GM19023 (cell line): ENCODE results near the gene NRXN2.

Source experiments
- ATAC-seq: cut with Tn5 transposase; IDR thresholded peaks from one replicate; pipeline ENCODE4 v1.9.1; 2021; ENCODE audit warnings: mild to moderate bottlenecking, moderate library complexity; ENCODE audit not compliant: unreplicated experiment

NRXN2 gene

DNA sequence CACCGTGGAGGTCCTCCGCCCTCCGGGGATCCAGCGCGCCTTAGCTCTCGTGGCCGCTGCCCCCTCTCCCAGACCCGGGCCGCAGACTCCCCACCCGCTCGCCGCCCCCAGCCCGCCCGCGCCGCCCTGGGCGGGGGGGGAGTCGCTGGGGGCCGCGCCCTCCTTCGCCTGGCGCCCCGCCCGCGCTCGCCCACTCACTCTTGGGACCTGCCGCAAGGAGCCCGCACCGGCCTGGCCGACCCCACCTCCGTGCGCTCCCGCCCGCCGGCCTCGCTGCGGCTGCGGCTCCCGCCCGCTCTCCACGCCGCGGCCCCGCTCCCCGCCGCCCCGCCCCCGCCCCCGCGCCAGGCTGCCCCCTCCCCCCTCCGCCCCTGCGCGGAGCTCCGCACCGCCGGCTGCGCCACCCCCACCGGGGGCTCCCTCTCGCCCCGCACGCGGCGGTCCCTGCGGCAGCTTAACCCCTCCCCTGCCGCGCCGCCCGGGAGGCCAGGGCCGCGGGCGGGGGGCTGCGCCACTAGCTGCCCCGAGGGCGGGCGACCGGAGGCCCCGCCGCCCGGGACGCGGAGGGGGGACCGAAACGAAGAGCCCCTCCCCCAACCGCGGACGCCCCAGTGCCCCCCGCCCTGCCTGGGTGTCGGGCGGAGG is 21.7 kb upstream of the NRXN2 start:
- no peak for ATAC-seq

- ATAC-seq: no peak
These were observed 20.9 kb upstream of the NRXN2 start, which contains the start of gene RASGRP2 for GRCh38 chr11:64743591-64744543. TSS of gene RASGRP2 (minus strand) at chr11:64744142. CDS start at chr11:64742866, 1,276 bp downstream.

- no peak for ATAC-seq
These were observed 20.0 kb upstream of the NRXN2 start for GRCh38 chr11:64742889-64743590.

DNA sequence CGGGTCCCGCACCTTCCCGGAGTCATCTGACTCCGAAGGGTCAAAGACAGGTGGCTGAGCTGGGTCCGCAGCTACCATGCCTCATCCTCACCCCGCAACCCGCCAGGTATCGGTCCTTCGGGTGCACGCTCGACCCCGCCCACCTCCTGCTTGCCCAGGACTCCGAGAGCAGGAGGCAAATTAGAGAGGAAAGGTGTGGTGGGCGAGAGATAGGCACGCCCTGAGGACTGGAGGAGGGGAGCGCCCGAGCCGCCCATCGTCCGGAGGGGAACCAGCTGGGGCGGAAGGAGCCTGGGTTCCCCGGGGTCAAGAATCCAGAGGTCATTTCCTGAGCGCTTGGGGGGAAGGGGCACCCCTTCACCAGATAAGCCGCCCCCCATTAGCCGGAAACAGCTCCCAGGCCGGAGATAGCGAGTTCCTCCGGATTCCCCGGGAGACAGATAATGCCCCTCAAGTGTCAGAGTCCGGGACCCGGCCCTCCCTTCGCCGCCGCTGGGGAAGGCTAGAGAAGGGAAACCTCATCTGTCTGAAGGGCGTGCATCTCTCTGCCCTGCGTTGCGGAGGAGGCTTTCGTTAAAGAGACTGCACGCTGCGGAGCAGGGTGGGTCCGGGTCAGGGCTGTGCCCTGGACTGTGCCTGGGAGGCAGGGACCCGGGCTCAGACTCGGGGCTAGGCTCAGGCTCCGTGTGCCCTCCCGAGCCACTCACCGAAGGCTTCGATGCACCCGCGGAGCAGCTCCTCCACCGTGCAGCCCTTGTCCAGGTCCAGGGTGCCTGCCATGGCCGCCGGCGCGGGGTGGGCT is 19.3 kb upstream of the NRXN2 start:
- ATAC-seq: no peak

DNA sequence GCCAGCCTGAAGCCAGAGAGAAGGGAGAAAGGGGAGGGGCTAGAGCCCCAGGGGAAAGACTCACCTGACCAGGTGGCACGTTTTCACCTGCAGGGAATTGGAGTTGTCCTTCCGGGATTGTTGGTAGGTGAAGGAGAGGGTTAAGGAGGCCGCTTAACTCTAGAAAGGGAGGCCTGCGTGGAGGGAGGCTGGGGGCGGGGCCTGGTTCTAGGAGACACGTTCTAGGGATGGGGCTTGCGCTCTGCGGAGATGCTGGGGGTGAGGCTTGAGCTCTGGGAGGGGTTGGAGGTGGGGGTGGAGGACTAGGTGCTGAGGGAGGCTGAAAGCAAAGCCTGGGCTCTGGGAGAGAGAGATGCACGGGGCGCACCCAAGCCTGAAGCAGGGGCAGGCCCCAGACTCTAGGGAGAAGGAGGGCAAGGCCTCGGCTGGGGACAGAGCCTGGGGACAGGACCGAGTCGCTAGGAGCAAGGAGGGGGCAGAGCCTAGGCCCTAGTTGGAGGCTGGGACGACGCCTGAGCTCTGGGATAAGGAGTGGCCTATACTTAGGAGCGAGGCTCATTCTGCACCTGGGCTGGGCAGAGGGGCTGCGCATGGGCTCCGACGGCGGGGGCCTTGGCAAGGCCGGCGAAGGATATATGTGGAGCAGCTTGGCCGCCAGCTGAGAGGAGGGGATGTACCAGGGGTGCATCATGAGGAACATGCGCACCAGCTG is 18.5 kb upstream of the NRXN2 start:
- ATAC-seq: no peak

GRCh38 chr11:64739871-64740270 is 16.9 kb upstream of the NRXN2 start:
- no peak for ATAC-seq

GRCh38 chr11:64736654-64737053 is 13.7 kb upstream of the NRXN2 start:
- no peak for ATAC-seq

- ATAC-seq: no peak
These were observed 12.8 kb upstream of the NRXN2 start for GRCh38 chr11:64735725-64736259.

DNA sequence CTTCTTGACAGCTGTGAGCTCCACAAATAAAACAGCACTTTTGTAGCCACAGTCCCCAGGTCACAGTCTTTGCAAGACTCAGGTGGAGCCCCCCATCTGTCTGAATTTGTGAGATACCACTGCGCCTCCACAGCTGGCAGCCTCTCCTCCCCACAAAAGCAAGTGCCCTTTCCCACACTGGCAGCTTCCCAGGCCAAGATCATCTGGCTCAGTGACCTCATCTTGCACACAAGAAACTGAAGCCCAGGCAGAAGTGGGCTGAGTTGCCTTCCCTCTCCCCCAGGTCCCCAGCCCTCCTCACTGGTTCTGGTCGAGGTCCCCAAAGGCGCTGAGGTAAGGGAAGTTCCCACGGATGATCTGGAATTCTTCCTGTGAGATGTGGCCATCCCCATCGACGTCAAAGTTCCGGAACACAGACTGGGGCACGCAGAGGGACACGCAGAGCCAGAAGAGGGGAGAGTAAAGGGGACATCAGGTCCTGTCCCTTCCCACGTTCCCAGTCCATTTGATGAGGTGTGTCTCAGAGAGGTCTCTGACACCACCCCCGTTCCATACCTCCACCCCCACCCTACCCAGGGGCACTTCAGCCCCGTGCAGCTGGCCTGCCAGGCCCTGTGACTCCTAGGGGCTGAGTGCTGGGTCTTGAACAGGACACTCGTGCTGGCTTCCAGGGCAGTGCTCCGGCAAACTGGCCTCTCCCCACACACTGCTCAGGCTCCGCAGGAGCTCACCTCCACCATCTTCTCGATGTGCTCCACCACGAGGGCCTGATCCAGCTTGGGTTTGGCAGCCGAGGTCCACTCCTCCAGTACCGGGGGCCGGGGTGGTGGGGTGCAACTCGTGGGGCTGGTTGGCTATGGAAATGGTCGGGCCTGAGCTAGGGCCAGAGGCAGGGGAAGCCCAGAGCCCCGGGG is 12.1 kb upstream of the NRXN2 start:
- no peak for ATAC-seq

DNA sequence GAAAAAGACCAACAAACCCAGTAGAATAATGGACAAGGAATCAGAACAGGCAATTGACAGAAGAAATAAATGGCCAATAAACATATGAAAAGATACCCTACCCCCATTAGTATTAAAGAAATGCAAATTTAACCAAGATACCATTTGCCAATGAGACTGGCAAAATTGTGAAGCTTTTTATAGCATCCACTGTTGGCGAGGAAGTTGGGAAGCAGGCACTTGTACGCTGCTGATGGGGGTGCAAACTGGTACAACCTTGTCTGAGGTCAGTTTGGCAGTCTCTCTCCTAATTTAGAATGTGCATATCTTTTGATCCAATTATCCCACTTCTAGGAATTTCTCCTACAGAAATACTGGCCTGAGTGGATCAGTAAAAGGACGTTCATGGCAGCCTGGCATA is 8.6 kb upstream of the NRXN2 start:
- ATAC-seq: no peak

DNA sequence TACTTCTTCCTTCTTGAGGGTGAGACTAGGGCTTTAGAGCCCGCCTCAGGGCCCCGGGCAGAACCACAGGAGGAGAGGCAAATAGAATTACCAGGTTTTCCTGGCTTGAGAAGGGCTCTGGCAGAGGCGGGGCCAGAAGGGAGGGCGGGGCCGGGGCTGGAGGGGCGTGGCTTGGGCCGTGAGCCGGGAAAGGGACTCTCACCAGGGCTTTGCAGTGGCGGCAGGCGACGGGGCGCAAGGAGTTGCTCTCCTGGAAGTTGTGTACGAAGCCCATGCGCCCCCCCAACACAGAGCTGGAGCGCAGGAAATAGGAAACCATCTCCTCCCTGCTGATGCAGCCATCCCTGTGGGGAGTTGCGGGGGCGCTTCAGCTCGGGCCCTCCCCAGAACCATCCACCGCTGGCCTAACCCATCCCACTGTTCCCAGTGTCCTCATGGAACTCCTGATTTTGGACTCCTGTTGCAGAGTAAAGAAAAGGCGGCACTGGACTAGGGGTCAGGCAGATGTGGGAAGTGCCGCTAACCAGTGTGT is 6.9 kb upstream of the NRXN2 start:
- ATAC-seq: no peak

DNA sequence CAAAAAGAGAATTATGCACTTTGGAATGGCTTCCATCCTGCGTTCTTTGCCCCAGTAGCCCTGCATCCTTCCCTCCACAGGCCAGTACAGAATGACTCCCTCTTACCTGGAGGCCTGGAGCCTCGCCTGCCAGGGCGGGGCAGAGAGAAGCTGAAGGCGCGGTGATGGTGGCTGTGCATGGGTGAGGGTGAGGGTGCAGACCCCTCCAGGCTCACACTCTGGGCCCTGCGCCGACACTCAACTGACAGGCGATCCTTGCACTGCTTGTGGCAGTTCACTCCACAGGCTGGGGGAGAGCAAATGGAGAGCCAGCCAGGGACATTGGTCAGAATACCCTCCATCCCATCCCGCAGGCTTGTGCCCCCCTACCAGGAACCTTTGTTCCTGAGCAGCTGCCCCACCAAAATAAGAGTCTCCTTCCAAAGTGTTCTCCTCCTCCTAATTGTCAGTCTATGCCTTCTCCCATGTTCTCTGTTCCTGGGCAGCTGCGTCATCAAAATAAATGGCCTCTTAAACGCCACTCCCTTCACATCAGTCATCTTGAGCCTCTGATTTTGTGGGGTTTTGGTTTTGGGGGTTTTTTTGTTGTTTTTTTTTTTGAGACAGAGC is 5.9 kb upstream of the NRXN2 start:
- no peak for ATAC-seq

- ATAC-seq: no peak
These were observed 4.0 kb upstream of the NRXN2 start for GRCh38 chr11:64726867-64727530.

DNA sequence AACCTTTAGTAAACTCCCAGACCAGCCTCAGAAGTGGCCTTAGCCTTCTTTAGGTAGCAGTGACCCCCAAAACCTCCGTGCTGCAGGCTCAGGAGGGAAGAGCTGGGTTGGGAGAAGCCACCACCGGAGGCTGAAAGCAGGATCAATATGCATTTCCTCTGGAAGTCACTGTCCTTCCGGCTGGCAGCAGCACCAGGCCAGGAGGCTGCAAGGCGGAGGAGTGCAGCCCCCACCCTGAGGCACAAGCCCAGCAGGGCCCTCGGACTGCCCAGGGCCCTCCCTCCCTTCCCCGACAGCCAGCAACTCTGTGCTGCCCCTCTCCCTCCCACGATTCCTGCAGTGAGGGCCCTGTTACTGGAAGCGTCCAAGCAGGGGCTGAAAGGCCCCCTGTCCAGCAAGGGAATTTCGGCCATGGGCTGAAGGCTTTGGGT is 3.2 kb upstream of the NRXN2 start:
- ATAC-seq: no peak

GRCh38 chr11:64724863-64725532 is 2.0 kb upstream of the NRXN2 start:
- no peak for ATAC-seq

GRCh38 chr11:64723907-64724862 is 1.2 kb upstream of the NRXN2 start:
- peak; percentile 22 for ATAC-seq
